Measurements from ENCODE around the gene ZNF70. TPM values are rescaled to one million over a fixed set of nuclear protein-coding genes. Genes with fewer than 3 reads are reported as not detected.
"Not testable (repeated sequence)": the region's sequence is repeated elsewhere in the genome, so short reads cannot be mapped to it uniquely, and the experiment has no call there.

The ZNF70 gene
- total RNA-seq, 1 donor from 2014 or later = 4.1 TPM

- H3K27me3 ChIP-seq (ENCODE audit: control insufficient read depth, insufficient read depth, low read length) = no peaks in the 10 kb centered on the region
- no peak overlapping the region for H3K4me3 ChIP-seq (ENCODE audit: low read depth, low read length)
- TF ChIP-seq, protein P1, sequence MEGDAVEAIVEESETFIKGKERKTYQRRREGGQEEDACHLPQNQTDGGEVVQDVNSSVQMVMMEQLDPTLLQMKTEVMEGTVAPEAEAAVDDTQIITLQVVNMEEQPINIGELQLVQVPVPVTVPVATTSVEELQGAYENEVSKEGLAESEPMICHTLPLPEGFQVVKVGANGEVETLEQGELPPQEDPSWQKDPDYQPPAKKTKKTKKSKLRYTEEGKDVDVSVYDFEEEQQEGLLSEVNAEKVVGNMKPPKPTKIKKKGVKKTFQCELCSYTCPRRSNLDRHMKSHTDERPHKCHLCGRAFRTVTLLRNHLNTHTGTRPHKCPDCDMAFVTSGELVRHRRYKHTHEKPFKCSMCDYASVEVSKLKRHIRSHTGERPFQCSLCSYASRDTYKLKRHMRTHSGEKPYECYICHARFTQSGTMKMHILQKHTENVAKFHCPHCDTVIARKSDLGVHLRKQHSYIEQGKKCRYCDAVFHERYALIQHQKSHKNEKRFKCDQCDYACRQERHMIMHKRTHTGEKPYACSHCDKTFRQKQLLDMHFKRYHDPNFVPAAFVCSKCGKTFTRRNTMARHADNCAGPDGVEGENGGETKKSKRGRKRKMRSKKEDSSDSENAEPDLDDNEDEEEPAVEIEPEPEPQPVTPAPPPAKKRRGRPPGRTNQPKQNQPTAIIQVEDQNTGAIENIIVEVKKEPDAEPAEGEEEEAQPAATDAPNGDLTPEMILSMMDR (IDR thresholded peaks at IDR 0.05; ENCODE audit: insufficient read depth, low read length, poor library complexity, severe bottlenecking) = no peak
- DNase-seq (ENCODE audit: low read depth) = no peak
- peaks cover 1% of the 10 kb centered on the region for H3K36me3 ChIP-seq (ENCODE audit: control insufficient read depth, insufficient read depth, low read length)
Observed at GRCh38 chr22:23745791-23746190, 5.1 kb downstream of the ZNF70 start.

DNA sequence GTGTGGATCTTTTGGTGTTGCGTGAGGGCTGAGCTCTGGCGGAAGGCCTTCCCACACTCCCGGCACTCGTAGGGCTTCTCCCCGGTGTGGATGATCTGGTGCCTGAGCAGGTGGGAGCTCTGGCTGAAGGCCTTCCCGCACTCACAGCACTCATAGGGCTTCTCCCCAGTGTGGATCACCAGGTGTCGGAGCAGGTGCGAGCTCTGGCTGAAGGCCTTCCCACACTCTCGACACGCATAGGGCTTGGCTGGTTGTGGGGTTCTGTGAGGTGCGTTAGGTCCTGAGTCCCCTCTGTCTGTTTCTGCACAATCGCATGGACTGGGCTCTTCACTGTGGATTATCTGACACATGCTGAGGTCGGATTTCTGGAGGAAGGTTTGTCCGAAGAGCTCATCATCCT is 6.4 kb downstream of the ZNF70 start:
- TF ChIP-seq, protein P1 (IDR thresholded peaks at IDR 0.05; ENCODE audit: insufficient read depth, low read length, poor library complexity, severe bottlenecking) = no peak
- Histone ChIP-seq H3K36me3 (ENCODE audit: control insufficient read depth, insufficient read depth, low read length) (peaks cover 1% of the 10 kb centered on the region), H3K4me3 (ENCODE audit: low read depth, low read length) (no peak overlapping the region), H3K27me3 (ENCODE audit: control insufficient read depth, insufficient read depth, low read length) (no peaks in the 10 kb centered on the region)
- no peak for DNase-seq (ENCODE audit: low read depth)

GRCh38 chr22:23744001-23744400 is 6.9 kb downstream of the ZNF70 start:
- TF ChIP-seq, protein P1 (IDR thresholded peaks at IDR 0.05; ENCODE audit: insufficient read depth, low read length, poor library complexity, severe bottlenecking) = no peak
- peaks cover 1% of the 10 kb centered on the region for H3K36me3 ChIP-seq (ENCODE audit: control insufficient read depth, insufficient read depth, low read length)
- H3K27me3 ChIP-seq (ENCODE audit: control insufficient read depth, insufficient read depth, low read length) = no peaks in the 10 kb centered on the region
- no peak overlapping the region for H3K4me3 ChIP-seq (ENCODE audit: low read depth, low read length)
- DNase-seq (ENCODE audit: low read depth) = no peak

DNA sequence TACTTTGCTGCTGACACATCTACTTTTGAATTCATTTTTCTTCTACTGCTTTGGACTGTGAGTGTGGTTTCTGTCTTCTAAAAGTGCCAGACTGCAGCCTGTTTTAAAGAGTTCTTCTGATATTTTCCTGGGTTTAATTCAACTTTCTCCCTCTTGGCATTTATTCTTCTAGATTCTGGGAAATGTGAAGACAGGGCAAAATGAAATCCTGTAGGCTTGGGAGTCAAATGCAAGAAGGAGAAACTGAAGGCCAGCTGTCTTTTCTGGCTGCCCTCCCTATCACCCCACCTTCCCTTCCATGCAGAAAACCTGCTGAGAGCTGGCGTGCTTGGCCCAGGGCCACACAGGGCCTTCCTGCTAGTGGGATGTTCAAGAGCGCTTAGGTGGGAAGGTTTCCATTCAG is 7.6 kb downstream of the ZNF70 start:
- H3K36me3 ChIP-seq (ENCODE audit: control insufficient read depth, insufficient read depth, low read length) = peaks cover 1% of the 10 kb centered on the region
- H3K27me3 ChIP-seq (ENCODE audit: control insufficient read depth, insufficient read depth, low read length) = no peaks in the 10 kb centered on the region
- TF ChIP-seq, protein P1 (IDR thresholded peaks at IDR 0.05; ENCODE audit: insufficient read depth, low read length, poor library complexity, severe bottlenecking) = no peak
- DNase-seq (ENCODE audit: low read depth) = no peak
- no peak overlapping the region for H3K4me3 ChIP-seq (ENCODE audit: low read depth, low read length)

DNA sequence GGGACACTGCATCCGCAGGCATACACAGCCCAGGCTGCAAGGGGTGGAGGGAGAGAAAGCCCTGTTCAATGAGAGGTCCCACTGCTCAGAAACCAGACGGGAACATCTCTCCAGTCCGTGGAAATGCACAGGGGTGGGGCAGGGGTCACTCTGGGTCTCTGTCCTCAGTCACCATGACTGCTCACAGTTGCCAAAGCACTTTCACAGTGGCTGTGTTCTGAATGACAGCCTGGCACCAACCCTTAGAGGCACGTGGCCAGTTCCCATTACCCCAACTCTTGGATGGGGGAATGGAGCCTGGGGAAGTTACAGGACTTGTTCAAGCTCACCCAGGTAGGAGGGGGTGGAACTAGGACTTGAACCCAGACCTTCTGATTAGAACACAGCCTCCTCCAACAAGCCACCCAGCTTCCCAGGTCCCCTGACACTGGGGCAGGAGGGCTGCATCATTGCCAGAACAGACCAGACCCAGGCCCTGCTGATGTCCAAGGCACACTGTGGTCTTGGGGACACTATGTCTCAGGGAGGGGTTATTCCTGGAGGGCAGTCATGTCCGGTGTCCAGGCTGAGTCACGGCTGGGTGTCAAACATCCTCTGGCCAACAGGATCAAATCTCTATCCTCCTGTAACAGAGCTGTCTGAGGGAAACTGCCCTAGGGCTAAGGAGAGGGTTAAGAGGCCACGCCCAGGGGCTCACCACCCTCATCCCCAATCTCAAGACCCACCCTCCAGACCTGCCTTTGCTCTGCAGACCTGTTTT is 8.2 kb downstream of the ZNF70 start:
- Histone ChIP-seq H3K27me3 (ENCODE audit: control insufficient read depth, insufficient read depth, low read length) (no peaks in the 10 kb centered on the region), H3K4me3 (ENCODE audit: low read depth, low read length) (no peak overlapping the region), H3K36me3 (ENCODE audit: control insufficient read depth, insufficient read depth, low read length) (peaks cover 1% of the 10 kb centered on the region)
- DNase-seq (ENCODE audit: low read depth) = no peak
- TF ChIP-seq, protein P1 (IDR thresholded peaks at IDR 0.05; ENCODE audit: insufficient read depth, low read length, poor library complexity, severe bottlenecking) = no peak

GRCh38 chr22:23737696-23738095 is 13.2 kb downstream of the ZNF70 start:
- TF ChIP-seq, protein P1 (IDR thresholded peaks at IDR 0.05; ENCODE audit: insufficient read depth, low read length, poor library complexity, severe bottlenecking) = no peak
- no peak for DNase-seq (ENCODE audit: low read depth)
- Histone ChIP-seq H3K27me3 (ENCODE audit: control insufficient read depth, insufficient read depth, low read length) (no peaks in the 10 kb centered on the region), H3K36me3 (ENCODE audit: control insufficient read depth, insufficient read depth, low read length) (no peaks in the 10 kb centered on the region), H3K4me3 (ENCODE audit: low read depth, low read length) (no peak overlapping the region)

GRCh38 chr22:23728108-23728507 is 22.8 kb downstream of the ZNF70 start:
- H3K27me3 ChIP-seq (ENCODE audit: control insufficient read depth, insufficient read depth, low read length); DNase-seq (ENCODE audit: low read depth); H3K36me3 ChIP-seq (ENCODE audit: control insufficient read depth, insufficient read depth, low read length); H3K4me3 ChIP-seq (ENCODE audit: low read depth, low read length): not testable (repeated sequence)

Data from kidney epithelial cell (primary cell).